Type B pancreatic cell (in vitro differentiated cells): Measurements from ENCODE around the gene PAGR1. TPM values are rescaled to one million over a fixed set of nuclear protein-coding genes. Genes with fewer than 3 reads are reported as not detected.
"Not testable (repeated sequence)": the region's sequence is repeated elsewhere in the genome, so short reads cannot be mapped to it uniquely, and the experiment has no call there.

Source experiments
- DNase-seq: peaks from one replicate; pipeline ENCODE4 v3.0.0; 2021; ENCODE audit warnings: mixed read lengths; ENCODE audit not compliant: unreplicated experiment; ENCODE audit errors: extremely low spot score
- H3K27ac Mint-ChIP-seq: 2 replicates; pipeline ENCODE4 v1.8.0; 2021; ENCODE audit warnings: mild to moderate bottlenecking, mixed read lengths
- H3K27me3 Mint-ChIP-seq: 2 replicates; pipeline ENCODE4 v1.8.0; 2021; ENCODE audit warnings: mixed read lengths
- H3K36me3 Mint-ChIP-seq: 2 replicates; pipeline ENCODE4 v1.8.0; 2021; ENCODE audit warnings: mixed read lengths
- H3K4me1 Mint-ChIP-seq: one replicate; pipeline ENCODE4 v1.8.0; 2021; ENCODE audit warnings: mixed read lengths; ENCODE audit not compliant: unreplicated experiment
- H3K4me3 Mint-ChIP-seq: 2 replicates; pipeline ENCODE4 v1.8.0; 2021; ENCODE audit warnings: mild to moderate bottlenecking, mixed read lengths
- H3K9me3 Mint-ChIP-seq: 2 replicates; pipeline ENCODE4 v1.8.0; 2021; ENCODE audit warnings: mixed read lengths
- total RNA-seq: library from RNA; stranded (reverse); gene quantifications from 2 replicates; pipeline ENCODE4 v1.2.1, GENCODE V29; 2021; ENCODE audit warnings: low replicate concordance
- TF ChIP-seq, protein P1 (sequence below): fragments of 200-600 bp; sonication (generic); conservative IDR thresholded peaks from 2 replicates; pipeline ENCODE4 v1.5.0; 2021; ENCODE audit warnings: antibody characterized with exemption, mild to moderate bottlenecking

PAGR1 gene
- total RNA-seq, 1 donor from 2014 or later, result 33.5 TPM

DNA sequence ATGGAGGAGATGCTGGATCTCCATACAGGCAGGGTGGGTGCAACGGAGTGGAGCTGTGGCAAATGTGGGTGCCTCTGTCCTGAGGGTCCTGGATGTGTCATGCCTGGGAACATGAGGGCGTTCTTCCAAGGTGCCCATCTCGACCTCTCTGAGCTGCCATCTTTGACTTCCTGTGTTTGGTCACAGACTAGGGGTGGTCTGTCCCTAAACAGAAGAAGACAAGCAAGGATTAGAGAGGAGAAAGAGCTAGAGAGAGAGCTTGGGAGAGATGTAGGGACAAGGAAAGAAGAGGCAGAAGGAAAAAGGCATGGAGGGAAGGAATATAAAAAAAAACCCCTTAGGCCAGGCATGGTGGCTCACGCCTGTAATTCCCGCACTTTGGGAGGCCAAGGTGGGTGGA is 41.2 kb upstream of the PAGR1 start:
- Mint-ChIP-seq H3K36me3 (no peaks in the 10 kb centered on the region), H3K9me3 (no peaks in the 10 kb centered on the region), H3K27me3 (no peaks in the 10 kb centered on the region), H3K27ac (no peak overlapping the region), H3K4me3 (no peak overlapping the region), H3K4me1 (peaks cover 11% of the 10 kb centered on the region)
- no peak for DNase-seq
- TF ChIP-seq, protein P1, sequence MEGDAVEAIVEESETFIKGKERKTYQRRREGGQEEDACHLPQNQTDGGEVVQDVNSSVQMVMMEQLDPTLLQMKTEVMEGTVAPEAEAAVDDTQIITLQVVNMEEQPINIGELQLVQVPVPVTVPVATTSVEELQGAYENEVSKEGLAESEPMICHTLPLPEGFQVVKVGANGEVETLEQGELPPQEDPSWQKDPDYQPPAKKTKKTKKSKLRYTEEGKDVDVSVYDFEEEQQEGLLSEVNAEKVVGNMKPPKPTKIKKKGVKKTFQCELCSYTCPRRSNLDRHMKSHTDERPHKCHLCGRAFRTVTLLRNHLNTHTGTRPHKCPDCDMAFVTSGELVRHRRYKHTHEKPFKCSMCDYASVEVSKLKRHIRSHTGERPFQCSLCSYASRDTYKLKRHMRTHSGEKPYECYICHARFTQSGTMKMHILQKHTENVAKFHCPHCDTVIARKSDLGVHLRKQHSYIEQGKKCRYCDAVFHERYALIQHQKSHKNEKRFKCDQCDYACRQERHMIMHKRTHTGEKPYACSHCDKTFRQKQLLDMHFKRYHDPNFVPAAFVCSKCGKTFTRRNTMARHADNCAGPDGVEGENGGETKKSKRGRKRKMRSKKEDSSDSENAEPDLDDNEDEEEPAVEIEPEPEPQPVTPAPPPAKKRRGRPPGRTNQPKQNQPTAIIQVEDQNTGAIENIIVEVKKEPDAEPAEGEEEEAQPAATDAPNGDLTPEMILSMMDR, result no peak

DNA sequence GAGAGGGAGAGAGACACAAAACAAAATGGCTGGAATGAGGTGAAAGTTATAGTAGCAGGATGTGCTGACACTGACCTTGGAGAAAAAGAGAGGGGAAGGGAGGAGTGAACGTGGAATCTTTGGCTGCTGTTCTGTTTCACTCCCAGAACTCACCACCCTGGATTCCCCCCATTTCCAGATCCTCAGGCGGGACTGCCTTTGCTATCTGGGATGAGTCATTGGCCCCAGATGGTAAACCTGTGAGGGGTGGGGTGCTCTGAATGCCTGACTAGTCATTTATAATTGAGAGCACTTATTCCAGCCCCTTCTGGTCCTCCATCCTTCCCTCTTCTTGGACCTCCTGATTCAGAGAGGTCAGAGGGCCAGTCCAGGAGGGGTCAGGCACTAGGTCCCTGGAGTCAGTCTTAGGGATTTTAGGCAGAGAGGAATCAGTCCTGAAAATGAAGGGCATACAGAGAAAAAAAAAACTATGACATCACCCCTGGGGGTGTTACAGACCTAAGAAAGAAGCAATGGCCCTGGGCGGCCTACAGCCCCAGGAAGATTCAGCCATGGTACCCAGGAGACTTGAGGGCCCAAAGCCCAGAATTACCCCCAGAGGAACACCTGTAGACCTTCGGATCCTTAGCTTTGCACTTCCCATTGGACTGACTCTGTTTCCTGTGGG is 40.1 kb upstream of the PAGR1 start:
- H3K4me1 Mint-ChIP-seq, result peaks cover 5% of the 10 kb centered on the region
- TF ChIP-seq, protein P1, result no peak
- H3K9me3 Mint-ChIP-seq, result no peaks in the 10 kb centered on the region
- H3K36me3 Mint-ChIP-seq, result no peaks in the 10 kb centered on the region
- DNase-seq, result no peak
- no peaks in the 10 kb centered on the region for H3K27me3 Mint-ChIP-seq
- no peak overlapping the region for H3K4me3 Mint-ChIP-seq
- H3K27ac Mint-ChIP-seq, result no peak overlapping the region

DNA sequence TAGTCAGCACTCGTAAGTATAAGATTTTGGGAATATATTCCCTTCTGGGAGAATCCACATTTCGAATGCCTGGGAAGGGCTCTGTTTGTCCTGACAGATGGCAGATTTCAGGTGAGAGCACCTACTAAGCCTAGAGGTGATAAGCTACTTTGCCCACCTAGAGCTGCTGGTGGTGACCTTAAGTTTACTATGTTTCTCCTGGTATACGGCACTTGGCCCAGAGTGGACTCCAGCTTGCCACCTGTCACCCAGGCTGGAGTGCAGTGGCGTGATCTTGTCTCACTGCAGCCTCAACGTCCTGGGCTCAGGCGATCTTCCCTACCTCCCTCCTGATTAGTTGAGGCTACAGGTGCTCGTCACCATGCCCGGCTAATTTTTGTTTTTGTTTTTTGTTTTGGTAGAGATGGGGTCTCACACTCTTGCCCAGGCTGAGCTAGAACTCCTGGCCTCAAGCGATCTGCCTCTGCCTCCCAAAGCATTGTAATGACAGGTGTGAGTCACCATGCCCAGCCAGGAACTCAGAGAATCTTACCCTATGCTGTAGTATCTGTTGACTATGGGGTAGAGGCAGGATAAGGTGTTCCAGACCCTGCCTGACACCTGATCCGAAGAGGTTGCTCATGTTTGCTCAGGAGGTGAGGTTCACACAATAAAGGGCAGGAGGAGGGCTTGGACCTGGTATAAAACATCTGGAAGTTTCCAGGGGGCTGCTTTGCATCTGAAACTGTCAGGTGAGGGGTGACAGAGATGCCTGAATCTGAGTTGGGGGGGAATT is 38.2 kb upstream of the PAGR1 start, which contains the start of gene ZG16:
TSS of gene ZG16 (plus strand) at position 681 of the 775 bp plus-strand sequence. CDS start 1,011 bp downstream, outside the sequence.
- H3K36me3 Mint-ChIP-seq, result no peaks in the 10 kb centered on the region

DNA sequence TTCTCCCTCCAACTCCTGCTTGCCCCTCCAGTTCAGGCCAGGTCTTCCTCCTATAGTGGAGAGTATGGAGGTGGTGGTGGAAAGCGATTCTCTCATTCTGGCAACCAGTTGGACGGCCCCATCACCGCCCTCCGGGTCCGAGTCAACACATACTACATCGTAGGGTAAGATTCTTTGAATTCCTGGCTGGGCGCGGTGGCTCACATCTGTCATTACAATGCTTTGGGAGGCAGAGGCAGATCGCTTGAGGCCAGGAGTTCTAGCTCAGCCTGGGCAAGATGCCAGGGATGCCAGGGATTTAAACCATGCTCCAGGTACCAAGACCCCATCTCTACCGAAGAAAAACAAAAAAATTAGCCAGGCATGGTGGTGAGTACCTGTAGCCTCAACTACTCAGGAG is 36.5 kb upstream of the PAGR1 start:
- no peaks in the 10 kb centered on the region for H3K27me3 Mint-ChIP-seq
- no peaks in the 10 kb centered on the region for H3K36me3 Mint-ChIP-seq
- DNase-seq, result no peak
- TF ChIP-seq, protein P1, result no peak
- peak overlapping the region; percentile 57 for H3K4me3 Mint-ChIP-seq
- peak overlapping the region; percentile 91 for H3K27ac Mint-ChIP-seq
- no peaks in the 10 kb centered on the region for H3K9me3 Mint-ChIP-seq
- peaks cover 16% of the 10 kb centered on the region for H3K4me1 Mint-ChIP-seq

More for the DNA sequence above, 38.2 kb upstream of the PAGR1 start, which contains the start of gene ZG16:
- TF ChIP-seq, protein P1, result no peak
- Mint-ChIP-seq H3K4me1 (peaks cover under 1% of the 10 kb centered on the region), H3K27ac (peak within 1 kb of the TSS; percentile 91), H3K4me3 (no peak within 1 kb of the TSS), H3K9me3 (no peaks in the 10 kb centered on the region), H3K27me3 (no peaks in the 10 kb centered on the region)
- DNase-seq, result no peak

DNA sequence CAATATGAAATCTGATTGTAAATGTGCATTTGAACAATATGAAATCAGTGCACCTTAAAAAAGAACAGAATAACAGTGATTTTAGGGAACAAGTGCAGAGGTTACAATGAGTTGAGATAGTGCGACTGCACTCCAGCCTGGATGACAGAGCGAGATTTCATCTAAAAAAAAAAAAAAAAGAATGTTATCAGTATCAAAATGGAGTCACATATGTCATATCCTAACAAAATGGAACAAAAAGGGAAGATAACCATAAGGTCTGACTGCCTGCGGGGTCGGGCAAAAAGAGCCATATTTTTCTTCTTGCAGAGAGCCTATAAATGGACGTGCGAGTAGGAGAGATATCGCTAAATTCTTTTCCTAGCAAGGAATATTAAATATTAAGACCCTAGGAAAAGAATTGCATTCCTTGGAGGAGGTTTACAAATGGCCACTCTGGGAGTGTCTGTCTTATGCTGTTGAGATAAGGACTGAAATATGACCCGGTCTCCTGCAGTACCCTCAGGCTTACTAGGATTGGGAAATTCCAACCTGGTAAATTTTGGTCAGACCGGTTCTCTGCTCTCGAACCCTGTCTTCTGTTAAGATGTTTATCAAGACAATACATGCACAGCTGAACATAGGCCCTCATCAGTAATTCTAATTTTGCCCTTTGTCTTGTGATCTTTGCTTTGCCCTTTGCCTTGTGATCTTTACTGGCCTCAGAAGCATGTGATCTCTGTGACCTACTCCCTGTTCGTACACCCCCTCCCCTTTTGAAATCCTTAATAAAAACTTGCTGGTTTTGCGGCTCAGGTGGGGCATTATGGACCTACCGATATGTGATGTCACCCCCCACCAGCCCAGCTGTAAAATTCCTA is 32.6 kb upstream of the PAGR1 start:
- not testable (repeated sequence) for H3K36me3 Mint-ChIP-seq, H3K27me3 Mint-ChIP-seq, DNase-seq, H3K9me3 Mint-ChIP-seq
- peak overlapping the region; percentile 10 for H3K4me3 Mint-ChIP-seq
- H3K4me1 Mint-ChIP-seq, result peaks cover 16% of the 10 kb centered on the region
- H3K27ac Mint-ChIP-seq, result peak overlapping the region; percentile 86
